Dermis microvascular lymphatic vessel endothelial cell (primary cell): ENCODE results near the gene OLA1. TPM values are rescaled to one million over a fixed set of nuclear protein-coding genes. Genes with fewer than 3 reads are reported as not detected.

Source experiments
- DNase-seq, 2 donors: peaks; one replicate each; pipeline versions ENCODE4 v3.0.0 to v3.0.0-alpha.2; 2010; ENCODE audit warnings: low read depth in 2 of 2
- total RNA-seq: library from RNA; depleted of rRNA; stranded (reverse); fragments of >200 nt; gene quantifications from 2 replicates; pipeline ENCODE4 v1.2.1, GENCODE V29; 2014

OLA1 gene
- total RNA-seq, 1 donor from 2014 or later, result 72.4 TPM

- no peak for DNase-seq
Observed at GRCh38 chr2:174224665-174225288, 23.6 kb downstream of the OLA1 start.

- DNase-seq, result no peak
Observed at GRCh38 chr2:174224125-174224524, 24.2 kb downstream of the OLA1 start.

- DNase-seq, result no peak
Observed at GRCh38 chr2:174223388-174223787, 24.9 kb downstream of the OLA1 start.

- DNase-seq, result no peak
Observed at GRCh38 chr2:174222154-174222553, 26.2 kb downstream of the OLA1 start.

- DNase-seq, result no peak
Observed at GRCh38 chr2:174219321-174219720, 29.0 kb downstream of the OLA1 start.

- no peak for DNase-seq
Observed at GRCh38 chr2:174218773-174219172, 29.6 kb downstream of the OLA1 start.

- no peak for DNase-seq
Observed at GRCh38 chr2:174217869-174218268, 30.5 kb downstream of the OLA1 start.

GRCh38 chr2:174211954-174212353 lies 36.4 kb downstream of the OLA1 start:
- no peak for DNase-seq

GRCh38 chr2:174210862-174211261 lies 37.5 kb downstream of the OLA1 start:
- no peak for DNase-seq

GRCh38 chr2:174209325-174209724 lies 39.0 kb downstream of the OLA1 start:
- DNase-seq, result no peak

- DNase-seq, result no peak
Observed at GRCh38 chr2:174208026-174208425, 40.3 kb downstream of the OLA1 start.

GRCh38 chr2:174205562-174205961 lies 42.8 kb downstream of the OLA1 start:
- DNase-seq, result no peak

GRCh38 chr2:174202188-174202587 lies 46.1 kb downstream of the OLA1 start:
- DNase-seq, result no peak

GRCh38 chr2:174198846-174199564 lies 49.3 kb downstream of the OLA1 start:
- no peak for DNase-seq

GRCh38 chr2:174195253-174195652 lies 53.1 kb downstream of the OLA1 start:
- no peak for DNase-seq

- DNase-seq, result no peak
Observed at GRCh38 chr2:174193737-174194136, 54.6 kb downstream of the OLA1 start.

GRCh38 chr2:174192664-174193063 lies 55.7 kb downstream of the OLA1 start:
- DNase-seq, result no peak

- DNase-seq, result no peak
Observed at GRCh38 chr2:174191342-174192074, 56.8 kb downstream of the OLA1 start.

GRCh38 chr2:174184915-174185314 lies 63.4 kb downstream of the OLA1 start:
- no peak for DNase-seq

GRCh38 chr2:174184504-174184903 lies 63.8 kb downstream of the OLA1 start:
- no peak for DNase-seq

- DNase-seq, result no peak
Observed at GRCh38 chr2:174183076-174183475, 65.3 kb downstream of the OLA1 start.

GRCh38 chr2:174181368-174181767 lies 67.0 kb downstream of the OLA1 start:
- DNase-seq, result no peak
